GM21786 (cell line): ENCODE data around the gene STPG4.
"Not testable (repeated sequence)": the region's sequence is repeated elsewhere in the genome, so short reads cannot be mapped to it uniquely, and the experiment has no call there.

ENCODE experiments used
- ATAC-seq: cut with Tn5 transposase; IDR thresholded peaks from one replicate; pipeline ENCODE4 v1.9.1; 2021; ENCODE audit not compliant: unreplicated experiment

STPG4 gene

DNA sequence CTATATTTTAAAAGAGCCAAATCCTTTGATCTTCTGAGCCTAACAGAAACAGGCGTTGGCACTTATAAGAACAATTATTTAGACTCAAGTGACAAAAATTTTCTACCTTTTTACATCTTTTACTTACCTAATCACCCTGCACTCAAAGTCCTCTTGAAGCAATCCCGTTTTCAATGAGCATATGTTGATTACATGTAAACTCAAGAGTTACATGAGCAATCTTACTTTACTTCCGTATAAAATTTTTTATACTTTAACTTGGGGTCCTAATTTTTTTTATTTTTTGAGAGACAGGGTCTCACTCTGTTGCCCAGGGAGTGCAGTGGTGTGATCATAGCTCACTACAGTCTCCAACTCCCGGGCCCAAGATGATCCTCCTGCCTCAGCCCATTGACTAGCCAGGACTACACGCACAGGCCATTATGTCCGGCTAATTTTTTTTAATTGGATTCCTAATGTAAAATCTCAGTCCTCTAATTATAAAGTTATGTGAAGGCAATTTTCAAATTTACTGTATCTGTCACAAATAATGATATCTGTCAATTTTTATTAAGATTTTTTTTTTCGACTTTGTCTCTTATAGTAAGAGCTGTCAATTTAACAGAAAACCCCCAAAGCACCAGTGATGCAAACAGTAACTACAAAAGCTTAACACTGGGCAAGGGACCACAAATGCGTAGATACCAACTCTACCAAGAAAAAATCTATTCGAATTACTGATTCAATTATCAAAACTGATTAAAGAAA lies 19.1 kb upstream of the STPG4 start:
- ATAC-seq, result no peak

DNA sequence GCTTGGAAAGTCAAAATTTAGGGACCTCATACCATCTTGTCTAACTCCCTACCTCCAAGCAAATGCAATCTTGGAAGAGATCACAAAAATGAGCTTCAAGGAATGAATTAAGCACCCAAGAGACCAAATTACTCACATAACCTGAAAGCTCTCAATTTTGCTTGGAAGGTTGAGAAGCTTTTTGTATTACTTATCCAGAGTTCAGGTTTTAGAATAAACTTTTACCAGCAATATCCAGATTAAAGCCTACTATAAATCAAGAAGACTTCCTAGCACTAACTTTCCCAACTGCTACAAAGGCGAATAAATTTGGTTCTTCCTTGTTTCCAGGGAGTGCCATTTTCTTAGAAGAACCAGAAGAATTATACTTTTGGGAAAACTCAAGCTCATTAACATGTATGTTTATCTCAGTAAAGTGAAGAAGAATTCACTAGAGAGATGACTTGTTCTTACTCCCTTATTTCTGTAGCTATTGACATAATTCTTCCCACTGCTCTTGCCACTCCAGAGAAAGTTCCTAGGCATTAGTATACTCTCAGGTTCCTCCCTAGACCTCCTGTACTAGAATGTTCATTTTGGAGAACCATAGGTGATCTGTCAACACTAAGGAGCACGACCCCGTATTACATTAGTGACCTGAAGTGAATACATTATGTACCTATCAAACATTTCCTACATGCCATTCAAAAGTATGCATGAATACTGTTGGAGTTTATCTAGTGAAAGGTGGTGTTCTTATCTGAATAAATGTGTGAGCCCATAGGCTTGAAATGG lies 18.0 kb upstream of the STPG4 start:
- no peak for ATAC-seq

DNA sequence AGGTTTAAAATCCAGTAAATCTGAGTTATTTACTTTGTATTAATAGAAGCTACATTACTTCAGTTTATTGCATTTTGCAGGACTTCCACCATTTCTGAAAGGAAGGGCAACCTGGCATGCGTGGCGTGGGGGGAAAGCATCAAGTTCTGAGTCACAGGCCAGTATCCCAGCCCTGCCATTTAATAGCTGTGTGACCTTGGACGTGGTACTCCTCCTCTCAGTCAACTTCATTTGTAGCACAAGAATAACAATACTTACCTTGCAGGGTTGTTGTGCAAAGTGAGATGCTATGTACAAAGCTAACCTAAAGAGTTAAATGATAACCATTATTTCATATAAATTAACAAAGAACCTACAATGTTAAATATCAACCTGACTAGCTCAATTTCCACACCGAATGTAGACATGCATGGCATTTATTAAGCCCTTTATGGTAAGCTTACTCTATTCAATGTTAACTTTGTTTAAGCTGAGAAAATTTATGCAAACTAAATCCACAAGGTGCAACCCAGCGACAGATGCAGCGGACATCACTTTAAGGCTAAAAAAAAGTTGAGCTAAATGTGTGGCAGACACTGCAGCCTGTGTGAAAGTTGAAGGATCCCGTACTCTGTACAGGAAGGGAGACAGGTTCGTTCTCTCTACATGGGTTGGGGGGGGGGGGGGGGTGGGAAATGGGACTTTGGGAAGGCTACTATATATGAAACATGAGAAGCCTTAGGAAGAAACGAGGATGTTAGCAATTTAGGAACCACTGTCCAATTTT lies 17.2 kb upstream of the STPG4 start:
- ATAC-seq, result no peak

DNA sequence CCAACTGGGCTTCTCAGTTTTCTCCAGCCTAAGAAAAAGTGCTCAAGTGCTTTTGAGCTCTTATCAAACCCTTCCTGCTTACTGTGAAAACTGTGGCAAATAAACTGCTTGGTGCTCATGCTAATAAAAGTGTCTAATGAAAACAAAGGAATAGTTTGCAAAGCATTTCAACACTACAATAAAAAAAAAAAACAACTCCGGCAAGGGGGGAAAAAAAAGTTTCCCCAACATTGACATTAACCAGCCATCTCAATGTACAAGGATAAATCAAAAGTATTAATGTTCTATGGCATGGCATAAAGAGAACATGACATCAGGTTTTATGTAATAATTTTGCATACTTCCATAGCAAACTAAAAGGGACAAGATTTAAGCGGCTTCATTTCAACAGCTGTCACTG lies 14.7 kb upstream of the STPG4 start:
- ATAC-seq, result no peak

DNA sequence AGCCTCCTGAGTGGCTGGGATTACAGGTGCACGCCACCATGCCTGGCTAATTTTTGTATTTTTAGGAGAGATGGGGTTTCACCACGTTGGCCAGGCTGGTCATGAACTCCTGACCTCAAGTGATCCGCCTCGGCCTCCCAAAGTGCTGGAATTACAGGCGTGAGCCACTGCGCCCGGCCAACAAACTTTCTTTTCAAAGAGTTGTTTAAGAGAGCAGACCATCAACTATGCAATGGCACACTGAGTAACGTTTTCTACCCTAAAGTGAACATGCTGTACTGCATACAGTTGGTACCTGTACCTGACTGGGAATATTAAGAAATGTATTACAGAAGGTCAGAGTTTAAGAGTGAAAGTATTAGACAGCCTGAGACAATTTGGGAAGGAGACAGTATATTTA lies 13.8 kb upstream of the STPG4 start:
- ATAC-seq, result not testable (repeated sequence)

DNA sequence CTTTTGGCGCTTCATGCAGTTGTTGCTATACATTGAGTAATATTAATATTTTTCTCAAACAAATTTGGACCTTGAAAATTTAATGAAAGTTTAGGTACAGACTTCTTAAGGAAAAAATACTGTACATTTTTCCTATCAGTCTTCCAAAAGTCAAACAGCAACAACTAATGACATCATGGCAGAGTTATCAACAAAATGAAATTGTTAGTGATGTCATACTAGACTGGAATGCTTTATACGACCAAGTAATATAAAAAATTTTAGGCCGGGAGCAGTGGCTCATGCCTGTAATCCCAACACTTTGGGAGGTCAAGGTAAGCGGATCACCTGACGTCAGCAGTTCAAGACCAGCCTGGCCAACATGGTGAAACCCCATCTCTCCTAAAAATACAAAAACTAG lies 12.0 kb upstream of the STPG4 start:
- ATAC-seq, result no peak

DNA sequence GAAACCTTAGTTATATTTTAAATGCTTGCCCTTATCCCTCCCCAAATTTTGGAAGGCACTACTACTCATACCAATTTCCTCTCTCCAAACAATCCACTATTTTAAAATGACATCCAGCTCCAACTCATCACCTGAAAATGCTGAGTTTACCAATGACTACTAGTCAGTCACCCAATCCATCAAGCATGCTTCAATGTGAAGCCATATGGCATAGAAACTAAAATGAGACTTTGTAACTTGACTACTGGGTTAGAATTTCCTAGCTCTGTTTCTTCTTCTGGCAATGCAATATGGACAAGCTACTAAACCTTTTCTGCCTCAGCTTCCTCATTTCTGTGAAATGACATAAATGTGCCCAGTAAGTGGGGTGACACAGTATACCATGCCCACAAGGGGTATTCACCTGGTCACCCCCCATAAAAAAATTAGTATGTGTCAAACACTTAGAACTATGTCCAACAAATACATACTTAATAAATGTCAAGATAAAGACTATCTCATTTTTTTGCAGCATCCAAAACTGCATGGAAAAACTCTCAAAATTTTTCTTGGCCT lies 10.0 kb upstream of the STPG4 start:
- no peak for ATAC-seq

DNA sequence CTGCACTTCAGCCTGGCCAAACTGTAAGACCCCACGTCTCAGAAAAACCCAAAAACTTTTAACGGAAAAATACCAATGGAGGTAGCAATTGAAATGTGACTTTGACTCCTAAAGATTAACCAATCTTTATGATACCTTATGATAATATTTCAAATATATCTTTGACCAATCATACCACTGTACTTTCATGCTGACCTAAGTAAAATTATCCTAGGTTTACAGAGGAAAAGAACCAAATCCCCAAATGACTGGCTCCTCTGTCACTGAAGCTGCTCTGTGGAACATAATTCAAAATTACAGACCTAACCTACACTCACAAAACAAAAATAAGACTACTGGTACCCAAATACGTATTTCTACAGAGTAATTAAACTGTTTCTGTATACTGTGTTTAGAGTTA lies 7.7 kb upstream of the STPG4 start:
- no peak for ATAC-seq

DNA sequence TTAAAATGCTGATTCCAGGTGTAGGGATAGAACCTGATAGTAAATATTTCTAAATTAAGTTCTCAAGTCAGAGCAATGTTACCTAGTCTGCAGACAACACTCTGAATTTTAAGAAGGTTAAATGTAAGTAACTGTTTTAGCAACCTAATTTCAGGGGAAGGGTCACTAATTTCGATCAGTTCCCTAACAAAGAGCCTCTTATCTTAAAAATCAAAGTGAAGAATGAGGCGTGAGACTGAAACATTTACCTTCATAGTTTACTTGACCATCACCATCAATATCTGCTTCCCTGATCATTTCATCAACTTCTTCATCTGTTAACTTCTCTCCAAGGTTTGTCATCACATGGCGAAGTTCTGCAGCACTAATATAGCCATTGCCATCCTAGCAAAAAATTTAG lies 6.4 kb upstream of the STPG4 start:
- ATAC-seq, result no peak

DNA sequence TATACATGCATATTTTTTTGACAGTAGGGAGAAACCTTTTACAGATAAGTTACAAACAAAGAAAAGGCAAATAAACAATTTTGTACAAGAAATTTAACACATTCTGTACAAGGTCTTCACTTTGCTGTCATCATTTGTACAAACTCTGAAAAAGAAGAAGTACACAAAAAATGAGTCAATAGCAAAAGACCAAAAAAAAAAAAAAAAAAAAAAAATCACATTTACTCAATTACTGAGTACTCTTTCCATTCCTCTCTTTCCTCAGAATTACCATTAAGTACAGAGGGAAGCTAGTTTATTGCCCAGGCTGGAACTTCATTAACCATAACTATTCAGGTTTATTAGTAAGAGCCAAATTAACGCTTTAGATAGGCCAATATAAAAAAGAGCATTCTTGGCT lies 5.6 kb upstream of the STPG4 start:
- no peak for ATAC-seq

DNA sequence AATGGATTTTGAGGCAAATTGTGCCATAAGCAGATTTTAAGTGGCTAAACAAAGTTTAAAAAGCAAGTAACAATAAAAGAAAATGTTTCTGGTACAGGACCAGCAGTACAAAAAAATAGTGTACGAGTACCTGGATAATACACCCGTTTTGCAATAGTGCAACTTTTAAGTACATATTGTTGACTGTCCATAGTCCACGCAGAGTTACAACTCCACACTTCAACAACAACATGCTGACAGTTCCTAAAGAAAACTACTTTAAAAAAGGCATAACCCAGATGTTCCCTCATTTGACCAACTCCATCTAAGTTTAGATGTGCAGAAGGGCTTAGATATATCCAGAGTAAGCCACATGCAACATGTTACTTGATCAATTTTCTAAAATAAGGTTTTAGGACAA lies 5.1 kb upstream of the STPG4 start:
- ATAC-seq, result no peak

DNA sequence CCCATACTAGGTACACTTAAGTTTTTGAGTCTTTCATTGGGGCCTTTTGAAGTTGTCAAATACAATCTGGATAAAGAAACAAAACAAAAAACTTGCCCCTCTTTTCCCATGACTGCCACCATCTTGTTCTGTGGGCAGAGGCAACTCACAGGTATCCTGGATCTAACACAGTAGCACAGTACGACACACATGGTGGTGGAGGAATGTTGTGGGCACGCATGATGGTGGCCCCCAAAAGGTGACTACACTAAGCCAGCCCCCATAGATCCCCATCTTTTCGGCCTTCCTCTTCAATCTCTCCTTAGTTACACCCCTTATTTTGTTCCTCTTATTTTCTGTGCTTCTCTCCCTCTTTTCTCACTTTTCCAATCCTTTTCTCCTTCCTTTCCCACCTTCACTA lies 4.5 kb upstream of the STPG4 start:
- no peak for ATAC-seq

DNA sequence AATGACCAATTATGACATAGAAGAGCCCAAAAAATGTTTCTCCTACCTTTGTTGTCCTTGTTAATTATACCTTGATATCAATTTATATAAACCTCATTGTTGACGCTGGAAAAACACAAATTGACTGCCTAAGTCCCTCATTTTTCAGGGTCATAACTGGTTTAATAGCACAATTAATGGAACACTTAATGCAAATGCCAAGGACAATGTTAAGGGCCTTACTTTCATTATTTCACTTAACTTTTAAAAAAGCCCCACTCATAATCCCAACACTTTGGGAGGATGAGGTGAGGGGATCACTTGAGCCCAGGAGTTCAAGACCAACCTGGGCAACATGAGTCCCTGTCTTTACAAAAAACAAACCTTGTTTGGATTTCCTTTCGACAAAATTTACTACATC lies 3.5 kb upstream of the STPG4 start:
- ATAC-seq, result no peak

DNA sequence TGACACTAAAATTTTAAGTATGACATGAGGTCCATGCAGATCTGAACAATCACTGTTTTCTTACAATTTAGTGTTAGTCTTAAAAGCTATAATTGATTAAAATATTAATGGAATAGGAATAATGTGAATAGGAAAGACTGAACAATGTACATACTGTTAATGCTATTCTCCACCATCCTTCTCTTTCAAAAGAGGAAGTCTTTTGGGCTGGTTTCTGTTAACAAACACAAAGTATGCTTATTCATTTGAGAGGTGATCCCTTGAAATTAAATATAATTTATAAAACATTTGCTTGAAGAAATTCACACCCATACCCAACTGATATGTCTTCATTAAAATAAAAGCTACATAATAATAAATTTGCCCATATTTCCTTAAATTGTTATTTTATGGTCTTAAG lies 2.3 kb downstream of the STPG4 start:
- ATAC-seq, result no peak

DNA sequence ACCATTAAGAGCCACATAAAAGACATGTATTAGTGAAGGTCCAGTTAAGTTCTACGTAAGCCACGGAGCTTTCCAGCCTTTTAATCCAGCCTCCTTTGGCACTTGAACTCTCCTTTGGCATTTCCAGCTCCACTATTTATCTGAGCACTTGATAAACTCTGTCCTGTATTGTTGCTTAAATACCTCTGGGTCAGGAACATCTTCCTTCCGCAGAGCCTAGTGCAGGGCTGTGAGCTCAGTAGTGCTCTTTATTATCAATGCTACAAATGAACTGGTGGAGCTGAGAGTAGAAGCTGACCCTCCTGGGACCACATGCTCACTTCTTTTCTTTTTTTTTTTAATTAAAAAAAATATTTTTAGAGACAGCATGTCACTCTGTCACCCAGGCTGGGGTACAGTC lies 4.9 kb downstream of the STPG4 start:
- ATAC-seq, result no peak

DNA sequence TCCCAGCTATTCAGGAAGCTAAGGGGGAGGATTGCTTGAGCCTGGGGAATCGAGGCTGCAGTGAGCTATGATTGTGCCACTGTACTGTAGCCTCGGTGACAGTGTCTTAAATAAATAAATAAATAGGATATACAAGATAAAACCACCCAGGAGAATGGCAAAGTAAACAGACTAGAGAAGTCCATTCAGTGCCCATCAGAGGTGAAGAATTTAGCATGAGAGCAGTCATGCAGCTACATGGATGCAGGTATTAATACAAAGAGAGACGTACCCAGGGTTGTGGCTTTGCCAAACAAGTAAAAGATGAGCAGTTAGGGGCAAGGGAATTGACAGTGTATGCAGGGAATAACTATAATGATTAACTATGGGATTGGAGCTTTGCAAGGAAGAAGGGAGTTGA lies 8.1 kb downstream of the STPG4 start:
- ATAC-seq, result no peak

DNA sequence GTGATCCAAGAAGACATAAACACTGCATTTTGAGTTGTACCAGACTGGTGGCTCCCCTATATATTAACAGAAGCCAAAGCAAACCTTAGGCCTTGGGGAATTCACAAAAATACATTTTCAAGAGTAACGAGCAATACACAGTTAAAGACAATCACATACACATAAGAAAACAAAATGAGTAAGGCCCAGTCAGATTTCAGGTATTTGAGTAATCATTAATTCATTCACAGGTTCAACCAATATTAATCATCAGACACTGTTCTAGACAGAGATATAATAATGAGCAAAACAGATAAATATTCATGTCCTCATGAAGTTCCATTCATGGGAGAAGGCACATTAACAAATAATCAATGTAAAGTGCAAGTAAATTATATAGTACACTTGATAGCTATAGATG lies 9.6 kb downstream of the STPG4 start:
- ATAC-seq, result no peak

DNA sequence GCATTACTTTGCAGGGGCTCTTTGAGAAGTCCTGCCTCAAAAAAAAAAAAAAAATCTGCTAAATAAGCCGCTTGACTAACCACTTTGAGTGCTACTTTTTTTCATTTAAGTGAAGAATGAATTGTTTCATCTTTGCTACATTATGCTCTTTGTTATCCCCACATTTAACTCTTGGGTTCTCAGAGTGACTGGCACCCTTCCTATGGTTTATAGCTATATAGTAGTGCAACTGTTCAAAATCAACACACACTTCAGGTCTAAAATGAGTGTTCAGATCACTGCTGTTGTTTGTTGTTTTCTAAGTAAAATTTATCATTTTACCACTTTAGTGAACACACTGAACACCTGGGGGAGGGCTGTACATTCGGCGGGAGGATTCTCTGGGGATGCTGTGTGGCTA lies 13.6 kb downstream of the STPG4 start:
- ATAC-seq, result no peak

DNA sequence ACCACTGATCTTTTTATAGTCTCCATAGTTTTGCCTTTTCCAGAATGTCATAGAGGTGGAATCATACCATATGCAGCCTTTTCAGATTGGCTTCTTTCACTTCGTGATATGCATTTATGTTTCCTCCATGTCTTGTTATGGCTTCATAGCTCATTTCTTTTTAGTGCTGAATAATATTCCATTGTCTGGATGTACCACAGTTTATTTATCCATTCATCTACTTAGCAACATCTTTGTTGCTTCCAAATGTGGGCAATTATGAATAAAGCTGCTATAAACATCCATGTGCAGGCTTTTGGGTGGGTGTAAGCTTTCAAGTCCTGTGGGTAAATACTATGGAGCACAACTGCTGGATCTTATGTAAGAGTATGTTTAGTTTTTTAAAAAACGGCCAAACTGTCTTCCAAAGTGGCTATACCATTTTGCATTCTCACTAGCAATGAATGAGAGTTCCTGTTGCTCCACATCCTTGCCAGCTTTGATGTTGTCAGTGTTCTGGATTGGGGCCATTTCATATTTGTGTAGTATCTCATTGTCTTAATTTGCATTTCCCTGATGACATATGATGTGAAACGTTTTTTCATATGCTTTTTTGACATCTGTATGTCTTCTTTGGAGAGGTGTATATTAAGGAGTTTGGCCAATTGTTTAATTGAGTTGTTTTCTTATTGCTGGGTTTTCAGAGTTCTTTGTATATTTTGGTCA lies 20.6 kb downstream of the STPG4 start:
- ATAC-seq, result no peak

DNA sequence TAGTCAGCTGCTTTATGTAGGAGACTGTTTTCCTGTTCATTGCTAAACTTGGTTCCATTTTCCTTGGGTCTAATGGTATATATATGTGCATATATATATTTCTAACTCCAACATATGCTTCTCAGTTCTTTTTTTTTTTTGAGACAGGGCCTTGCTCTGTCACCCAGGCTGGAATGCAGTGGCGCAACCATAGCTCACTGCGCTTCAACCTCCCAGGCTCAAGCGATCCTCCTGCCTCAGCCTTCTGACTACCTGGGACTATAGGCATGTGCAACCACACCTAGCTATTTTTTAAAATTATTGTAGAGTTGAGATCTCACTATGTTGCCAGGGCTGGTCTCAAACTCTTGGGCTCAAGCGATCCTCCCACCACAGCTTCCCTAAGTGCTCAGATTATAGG lies 22.1 kb downstream of the STPG4 start:
- no peak for ATAC-seq

DNA sequence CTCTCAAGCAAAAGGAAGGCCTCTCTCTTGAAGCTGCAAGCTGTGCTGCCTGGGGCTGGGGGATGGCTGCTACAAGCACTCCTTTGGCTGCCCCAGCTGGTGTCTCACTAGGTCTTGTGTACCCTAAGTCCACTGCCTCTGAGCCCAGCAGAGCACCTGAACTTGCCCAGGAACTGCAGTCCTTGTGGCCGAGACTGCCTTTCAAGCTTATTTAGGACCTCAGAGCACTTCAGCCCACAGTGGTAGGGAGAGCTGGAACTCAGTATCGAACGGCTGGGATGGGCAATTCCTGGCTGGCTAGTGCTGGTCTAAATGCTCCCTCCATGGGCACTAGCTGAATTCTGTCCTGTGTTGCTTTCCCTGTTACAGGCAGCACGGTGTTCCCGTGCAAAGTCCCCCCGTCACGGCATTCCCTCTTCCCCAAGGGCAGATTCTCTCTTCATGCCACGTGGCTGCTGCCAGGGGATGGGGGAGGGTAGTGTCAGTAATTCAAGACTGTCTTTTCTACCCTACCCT lies 25.9 kb downstream of the STPG4 start:
- no peak for ATAC-seq
